CD4-positive, alpha-beta T cell treated with Interleukin-15 for 4 hours (primary cell): Measurements from ENCODE around the gene CNGB1.
"Not testable (repeated sequence)": the region's sequence is repeated elsewhere in the genome, so short reads cannot be mapped to it uniquely, and the experiment has no call there.

Experiments used
- DNase-seq: peaks from one replicate; pipeline ENCODE4 v3.0.0-alpha.2; 2020; ENCODE audit warnings: low spot score

CNGB1 gene

GRCh38 chr16:57857991-57858390 is 112.9 kb downstream of the CNGB1 start:
- DNase-seq: not testable (repeated sequence)

DNA sequence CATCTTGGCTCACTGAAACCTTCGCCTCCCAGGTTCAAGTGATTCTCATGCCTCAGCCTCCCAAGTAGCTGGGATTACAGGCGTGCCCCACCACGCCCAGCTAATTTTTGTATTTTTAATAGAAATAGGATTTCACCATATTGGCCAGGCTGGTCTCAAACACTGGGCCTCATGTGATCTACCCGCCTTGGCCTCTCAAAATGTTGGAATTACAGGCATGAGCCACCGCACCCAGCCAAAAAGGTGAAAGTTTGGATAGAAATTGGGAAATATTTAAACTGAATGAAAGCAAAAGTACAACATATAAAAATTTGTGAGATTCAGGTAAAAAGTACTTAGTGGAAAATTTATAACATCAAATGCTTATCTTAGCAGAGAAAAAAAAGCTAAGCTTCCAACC is 115.7 kb downstream of the CNGB1 start:
- no peak for DNase-seq

DNA sequence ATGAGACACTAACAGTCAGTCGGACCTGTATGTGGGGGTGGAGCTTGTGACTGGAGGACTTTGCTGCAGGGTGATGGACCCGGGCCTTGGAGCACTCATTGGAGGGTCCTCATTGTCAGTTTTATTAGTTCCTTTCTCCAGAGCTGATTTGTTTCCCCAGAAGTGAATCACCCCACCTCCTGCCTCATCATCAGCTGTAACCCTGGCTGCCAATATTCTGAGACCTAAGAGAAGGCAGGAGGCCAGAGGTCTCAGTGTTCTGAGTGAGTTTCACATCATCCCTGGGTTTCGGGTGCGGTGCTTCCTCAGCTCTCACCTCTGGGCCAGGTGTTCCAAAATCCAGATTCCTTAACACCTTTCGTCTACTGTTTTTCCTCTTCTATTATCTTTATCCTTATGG is 118.7 kb downstream of the CNGB1 start:
- DNase-seq: no peak

DNA sequence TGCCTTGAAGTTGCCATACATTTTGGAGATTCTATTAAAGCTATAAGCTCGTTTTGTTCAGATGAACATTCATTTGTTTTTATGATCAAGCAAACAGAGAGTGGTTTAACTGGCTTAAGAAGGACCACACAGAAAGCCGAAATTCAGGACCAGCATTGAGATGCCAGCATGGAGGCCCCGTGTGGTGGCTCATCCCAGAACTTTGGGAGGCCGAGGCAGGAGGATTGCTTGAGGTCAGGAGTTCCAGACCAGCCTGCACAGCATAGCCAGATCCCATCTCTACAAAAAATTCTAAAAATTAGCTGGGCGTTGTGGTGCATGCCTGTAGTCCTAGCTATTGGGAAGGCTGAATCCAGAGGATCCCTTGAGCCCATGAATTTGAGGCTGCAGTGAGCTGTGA is 122.7 kb downstream of the CNGB1 start:
- no peak for DNase-seq

DNA sequence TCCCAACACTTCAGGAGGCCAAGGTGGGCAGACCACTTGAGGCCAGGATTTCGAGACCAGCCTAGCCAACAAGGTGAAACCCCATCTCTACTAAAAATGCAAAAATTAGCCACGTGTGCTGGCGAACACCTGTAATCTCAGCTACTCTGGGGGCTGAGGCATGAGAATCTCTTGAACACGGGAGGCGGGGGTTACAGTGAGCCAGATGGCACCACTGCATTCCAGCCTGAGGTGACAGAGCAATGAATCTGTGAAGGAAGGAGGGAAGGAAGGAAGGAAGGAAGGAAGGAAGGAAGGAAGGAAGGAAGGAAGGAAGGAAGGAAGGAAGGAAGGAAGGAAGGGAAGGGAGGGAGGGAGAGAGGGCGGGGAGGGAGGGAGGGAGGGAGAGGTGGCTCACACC is 124.0 kb downstream of the CNGB1 start:
- DNase-seq: not testable (repeated sequence)

- DNase-seq: no peak
These were observed 124.7 kb downstream of the CNGB1 start for GRCh38 chr16:57846078-57846697.

GRCh38 chr16:57845115-57845514 is 125.8 kb downstream of the CNGB1 start:
- DNase-seq: no peak

- DNase-seq: no peak
These were observed 126.4 kb downstream of the CNGB1 start for GRCh38 chr16:57844416-57845030.

DNA sequence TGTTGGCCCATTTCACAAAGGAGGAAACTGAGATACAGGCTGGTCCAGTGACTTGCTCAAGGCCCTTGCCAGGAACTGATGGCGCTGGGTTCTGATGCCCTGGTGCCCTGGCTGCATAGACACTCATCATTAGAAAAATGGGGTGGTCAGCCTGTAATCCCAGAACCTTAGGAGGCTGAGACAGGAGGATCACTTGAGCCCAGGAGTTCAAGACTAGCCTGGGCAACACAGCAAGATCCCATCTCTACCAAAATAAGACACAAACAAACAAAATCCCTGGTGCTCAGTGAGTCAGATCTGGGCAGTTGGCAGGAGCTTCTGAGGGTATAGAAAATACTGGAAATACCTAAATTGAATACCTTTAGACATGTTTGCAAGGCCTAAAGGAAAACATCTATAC is 127.5 kb downstream of the CNGB1 start:
- DNase-seq: no peak

- no peak for DNase-seq
These were observed 128.3 kb downstream of the CNGB1 start for GRCh38 chr16:57842601-57843000.

DNA sequence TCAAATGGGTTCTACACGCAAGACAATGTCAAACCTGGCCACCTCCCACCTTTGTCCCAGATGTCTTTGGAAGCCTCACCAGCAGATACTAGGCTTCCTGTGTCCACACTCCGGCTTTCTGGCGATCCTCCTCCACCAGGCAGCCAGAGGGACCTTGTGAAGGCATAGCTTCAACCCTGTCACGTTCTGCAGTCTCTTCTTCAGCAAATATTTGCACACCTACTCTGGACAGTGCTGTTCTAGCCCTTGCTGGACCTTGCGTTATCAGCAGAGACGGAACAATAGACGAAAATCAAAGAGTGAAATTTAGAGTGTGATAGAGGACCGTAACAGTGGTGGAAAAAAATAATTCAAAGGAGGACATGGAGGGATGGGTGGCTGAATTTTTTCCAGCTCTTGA is 130.1 kb downstream of the CNGB1 start:
- DNase-seq: no peak

DNA sequence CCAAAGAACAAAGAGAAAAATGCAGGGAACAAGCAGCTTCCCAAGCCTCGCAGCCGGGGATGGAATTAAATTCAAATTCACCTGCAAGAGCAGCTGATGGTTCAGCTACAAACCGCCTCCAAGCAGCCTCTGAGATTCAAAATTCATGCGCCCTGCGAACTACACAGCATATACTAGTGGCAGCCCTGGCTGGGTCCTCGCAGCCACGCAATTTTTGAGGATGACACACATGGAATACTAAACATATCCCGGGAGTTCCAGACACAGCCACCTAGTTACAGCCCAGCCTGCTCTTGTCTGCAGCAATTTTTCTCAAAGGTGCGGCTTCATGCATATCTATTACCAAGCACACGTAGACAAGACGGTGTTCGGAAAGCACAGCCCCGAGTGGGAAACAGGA is 132.8 kb downstream of the CNGB1 start:
- no peak for DNase-seq

DNA sequence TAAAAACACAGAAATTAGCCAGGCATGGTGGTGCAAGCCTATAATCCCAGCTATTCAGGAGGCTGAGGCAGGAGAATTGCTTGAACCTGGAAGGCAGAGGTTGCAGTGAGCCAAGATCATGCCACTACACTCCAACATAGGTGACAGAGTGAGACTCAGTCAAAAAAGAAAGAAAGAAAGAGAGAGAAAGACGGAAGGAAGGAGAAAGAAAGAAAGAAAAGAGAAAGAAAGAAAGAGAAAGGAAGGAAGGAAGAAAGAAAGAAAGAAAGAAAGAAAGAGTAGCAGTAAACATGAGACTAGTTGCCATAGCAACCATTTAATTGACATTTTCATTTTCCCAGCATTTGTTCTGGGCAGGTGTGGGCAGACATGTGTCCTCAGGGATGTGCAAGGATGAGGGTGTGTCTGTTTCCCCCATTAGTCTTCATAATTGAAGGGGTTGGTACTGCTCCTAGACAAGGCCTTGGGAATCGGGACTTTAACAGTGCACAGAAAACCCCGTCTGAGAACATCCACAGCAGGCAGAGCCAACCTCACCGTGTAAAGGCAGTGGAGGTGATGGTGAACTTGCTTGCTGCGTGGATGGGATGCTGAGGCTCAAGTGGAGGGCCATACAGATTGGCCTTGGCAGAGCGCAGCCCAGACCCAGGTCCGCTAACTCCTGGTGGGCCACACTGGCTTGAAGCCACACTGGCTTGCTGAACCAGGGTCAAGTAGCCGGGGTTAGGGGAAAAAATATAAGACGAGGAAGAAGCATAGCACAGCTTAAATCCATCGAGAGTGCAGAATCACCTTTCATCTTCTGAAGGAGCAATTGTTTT is 133.4 kb downstream of the CNGB1 start:
- DNase-seq: no peak

GRCh38 chr16:57835439-57835838 is 135.5 kb downstream of the CNGB1 start:
- DNase-seq: not testable (repeated sequence)

GRCh38 chr16:57834936-57835335 is 136.0 kb downstream of the CNGB1 start:
- no peak for DNase-seq
